Fibroblast of lung (primary cell): ENCODE measurements around the gene C3orf33. TPM values are rescaled to one million over a fixed set of nuclear protein-coding genes. Genes with fewer than 3 reads are reported as not detected.
A peak's percentile ranks its signal among the peaks of the same experiment; 100 is the strongest.
"Not testable (repeated sequence)": the region's sequence is repeated elsewhere in the genome, so short reads cannot be mapped to it uniquely, and the experiment has no call there.

ENCODE experiments used
- DNase-seq, 2 donors: peaks; one replicate each; pipeline versions ENCODE4 v3.0.0 to v3.0.0-alpha.2; 2010; ENCODE audit warnings: low read depth in 2 of 2
- H2AFZ ChIP-seq: 2 replicates; pipeline ENCODE4 v1.5.1; 2012; ENCODE audit warnings: low read length, control low read depth, inconsistent platforms
- H3K27ac ChIP-seq: 2 replicates; pipeline ENCODE4 v1.5.1; 2011; ENCODE audit warnings: low read length, control low read depth; ENCODE audit not compliant: insufficient read depth
- H3K27me3 ChIP-seq: 2 replicates; pipeline ENCODE4 v1.5.1; 2011; ENCODE audit warnings: mild to moderate bottlenecking, low read length; ENCODE audit not compliant: control insufficient read depth, insufficient read depth
- H3K36me3 ChIP-seq: 2 replicates; pipeline ENCODE4 v1.5.1; 2011; ENCODE audit warnings: low read length; ENCODE audit not compliant: control insufficient read depth, insufficient read depth
- H3K4me1 ChIP-seq: 2 replicates; pipeline ENCODE4 v1.5.1; 2011; ENCODE audit warnings: low read length; ENCODE audit not compliant: control insufficient read depth, insufficient read depth; ENCODE audit errors: extremely low read depth
- H3K4me2 ChIP-seq: 2 replicates; pipeline ENCODE4 v1.5.1; 2011; ENCODE audit warnings: low read length, control low read depth; ENCODE audit not compliant: insufficient read depth; ENCODE audit errors: extremely low read depth
- H3K4me3 ChIP-seq, 4 experiments: fragments of 200-600 bp in 1 of 4; sonication (generic) in 1 of 4; replicated peaks in 1 of 4; 2 replicates each; pipeline ENCODE4 v1.5.1; 2011 to 2016; ENCODE audit warnings: low read length in 4 of 4, low read depth in 3 of 4, mild to moderate bottlenecking in 3 of 4, control low read depth in 2 of 4, inconsistent platforms in 1 of 4, mixed read lengths in 1 of 4; ENCODE audit not compliant: insufficient read depth in 1 of 4; ENCODE audit errors: control extremely low read depth in 1 of 4
- H3K79me2 ChIP-seq: 2 replicates; pipeline ENCODE4 v1.5.1; 2012; ENCODE audit warnings: mild to moderate bottlenecking, low read length, inconsistent platforms; ENCODE audit not compliant: control insufficient read depth, insufficient read depth
- H3K9ac ChIP-seq: 2 replicates; pipeline ENCODE4 v1.5.1; 2011; ENCODE audit warnings: mild to moderate bottlenecking, low read length, control low read depth; ENCODE audit not compliant: insufficient read depth
- H3K9me3 ChIP-seq: 2 replicates; pipeline ENCODE4 v1.5.1; 2012; ENCODE audit warnings: low read depth, low read length; ENCODE audit not compliant: control insufficient read depth, insufficient read depth
- H4K20me1 ChIP-seq: 2 replicates; pipeline ENCODE4 v1.5.1; 2011; ENCODE audit warnings: low read length; ENCODE audit not compliant: control insufficient read depth, insufficient read depth; ENCODE audit errors: extremely low read depth
- CTCF ChIP-seq, 2 donors: IDR thresholded peaks in 1 of 2; conservative IDR thresholded peaks in 1 of 2; 1 replicate in 1 of 2; 2 replicates in 1 of 2; pipeline ENCODE4 v1.5.1; 2011 to 2012; ENCODE audit warnings: low read length in 2 of 2, control low read depth in 1 of 2, inconsistent platforms in 1 of 2, low read depth in 1 of 2, mild to moderate bottlenecking in 1 of 2
- EZH2 ChIP-seq: IDR thresholded peaks from 2 replicates; pipeline ENCODE4 v1.5.1; 2012; ENCODE audit warnings: low read length, control low read depth, mild to moderate bottlenecking; ENCODE audit errors: missing control alignments
- polyA plus RNA-seq, 2 donors: library from polyadenylated mRNA; depleted of rRNA in 1 of 2; stranded (reverse) in 1 of 2; unstranded in 1 of 2; fragments of >200 nt; gene quantifications; 2 replicates each; pipeline ENCODE4 v1.2.1, GENCODE V29; 2011 to 2012; ENCODE audit warnings: missing spikeins in 1 of 2
- total RNA-seq: library from RNA; depleted of rRNA; stranded (reverse); fragments of >200 nt; gene quantifications from 2 replicates; pipeline ENCODE4 v1.2.1, GENCODE V29; 2014

C3orf33 gene
- total and polyA plus RNA-seq, 2 donors (not counting 1 experiment from before 2014, with no cell fraction given), result 3.3 to 3.6 TPM

GRCh38 chr3:155853214-155854140, 47.4 kb upstream of the C3orf33 start:
- Histone ChIP-seq H3K9me3 (no peaks in the 10 kb centered on the region), H3K4me2 (peak overlapping the region; percentile 73), H3K4me1 (no peaks in the 10 kb centered on the region), H3K27ac (peak overlapping the region; percentile 77), H3K4me3 (peak overlapping the region; percentile 74 to 98 (median 96)), H3K36me3 (no peaks in the 10 kb centered on the region), H3K79me2 (peaks cover 41% of the 10 kb centered on the region), H2AFZ (peak overlapping the region; percentile 78), H3K9ac (peak overlapping the region; percentile 80), H3K27me3 (no peaks in the 10 kb centered on the region), H4K20me1 (no peaks in the 10 kb centered on the region)
- peak; percentile 23 to 44 for DNase-seq
- no peak for TF ChIP-seq CTCF (conservative IDR thresholded peaks at IDR 0.05 in 1 of 2, IDR thresholded peaks at IDR 0.05 in 1 of 2; ENCODE audit: low read depth in 1 of 2, low read length in 2 of 2)
- no peak for TF ChIP-seq EZH2

GRCh38 chr3:155852341-155852740, 46.3 kb upstream of the C3orf33 start:
- Histone ChIP-seq H3K4me2 (peak overlapping the region; percentile 73), H3K9me3 (no peaks in the 10 kb centered on the region), H3K79me2 (peaks cover 45% of the 10 kb centered on the region), H3K4me3 (peak overlapping the region; percentile 74 to 98 (median 96)), H2AFZ (no peak overlapping the region), H3K27ac (peak overlapping the region; percentile 77), H3K4me1 (no peaks in the 10 kb centered on the region), H3K27me3 (no peaks in the 10 kb centered on the region), H4K20me1 (no peaks in the 10 kb centered on the region), H3K9ac (no peak overlapping the region), H3K36me3 (no peaks in the 10 kb centered on the region)
- TF ChIP-seq CTCF (conservative IDR thresholded peaks at IDR 0.05 in 1 of 2, IDR thresholded peaks at IDR 0.05 in 1 of 2; ENCODE audit: low read depth in 1 of 2, low read length in 2 of 2) (no peak), EZH2 (no peak)
- DNase-seq, result peak in 1 of 2 donors; percentile 3

GRCh38 chr3:155849404-155849803, 43.3 kb upstream of the C3orf33 start:
- H4K20me1 ChIP-seq, H3K4me3 ChIP-seq, H3K27me3 ChIP-seq, H3K36me3 ChIP-seq, H3K9ac ChIP-seq, H3K9me3 ChIP-seq, H3K4me2 ChIP-seq, H2AFZ ChIP-seq, H3K4me1 ChIP-seq, H3K27ac ChIP-seq, DNase-seq: not testable (repeated sequence)
- peaks cover 52% of the 10 kb centered on the region for H3K79me2 ChIP-seq
